H1 (cell line): ENCODE results near the gene DCBLD2. TPM values are rescaled to one million over a fixed set of nuclear protein-coding genes. Genes with fewer than 3 reads are reported as not detected.

Source experiments
- CTCF ChIA-PET: fragments of 300-600 bp; sonication (Branson Sonifier 250); formaldehyde crosslinking; loops from one replicate; lab custom pipeline; 2021; ENCODE audit not compliant: partially characterized antibody; lab: Charles Lee
- POLR2A ChIA-PET: fragments of 300-600 bp; sonication (Branson Sonifier 250); formaldehyde crosslinking; loops from one replicate; lab custom pipeline; 2021; ENCODE audit warnings: inconsistent platforms; ENCODE audit not compliant: partially characterized antibody; lab: Charles Lee
- DNase-seq, 2 experiments: peaks; one replicate each; pipeline versions ENCODE4 v3.0.0 to v3.0.0-alpha.2; 2010 to 2022; ENCODE audit warnings: low spot score in 2 of 2, low read depth in 1 of 2, mixed read lengths in 1 of 2
- FAIRE-seq: peaks from 2 replicates; lab custom pipeline; 2011; peaks lifted over from hg19 to GRCh38; lab: Jason Lieb, UNC
- H2AFZ ChIP-seq: 2 replicates; pipeline ENCODE4 v1.8.1; 2012; ENCODE audit warnings: low read length, inconsistent platforms
- H2AK5ac ChIP-seq: 2 replicates; pipeline ENCODE4 v1.6.1; 2013; ENCODE audit warnings: low read depth, low read length
- H2BK120ac ChIP-seq: replicated peaks from 2 replicates; pipeline ENCODE3; 2013; ENCODE audit warnings: low read depth, low read length, inconsistent platforms
- H2BK12ac ChIP-seq: 2 replicates; pipeline ENCODE4 v1.6.1; 2013; ENCODE audit warnings: low read depth, low read length
- H2BK15ac ChIP-seq: 2 replicates; pipeline ENCODE4 v1.6.1; 2013; ENCODE audit warnings: low read length
- H2BK20ac ChIP-seq: 2 replicates; pipeline ENCODE4 v1.6.1; 2013; ENCODE audit warnings: low read length
- H2BK5ac ChIP-seq: 2 replicates; pipeline ENCODE4 v1.6.1; 2013; ENCODE audit warnings: low read depth, low read length
- H3K14ac ChIP-seq: 2 replicates; pipeline ENCODE4 v1.6.1; 2013; ENCODE audit warnings: inconsistent platforms; ENCODE audit not compliant: insufficient read length
- H3K18ac ChIP-seq: 2 replicates; pipeline ENCODE4 v1.6.1; 2013; ENCODE audit warnings: low read length; ENCODE audit errors: extremely low read depth
- H3K23ac ChIP-seq: 2 replicates; pipeline ENCODE4 v1.6.1; 2013; ENCODE audit warnings: inconsistent platforms; ENCODE audit not compliant: insufficient read length
- H3K23me2 ChIP-seq: 2 replicates; pipeline ENCODE4 v1.6.1; 2013; ENCODE audit warnings: low read depth, low read length
- H3K27ac ChIP-seq: 2 replicates; pipeline ENCODE4 v1.6.1; 2011; ENCODE audit warnings: low read depth, low read length, inconsistent platforms
- H3K27me3 ChIP-seq, 4 experiments: replicated peaks in 1 of 4; 1 replicate in 1 of 4; 2 replicates in 3 of 4; pipeline versions ENCODE4 v1.6.1 to v1.8.1; 2011 to 2013; ENCODE audit warnings: low read length in 3 of 4, mild to moderate bottlenecking in 3 of 4, inconsistent platforms in 2 of 4, mixed read lengths in 2 of 4, moderate library complexity in 1 of 4; ENCODE audit not compliant: control insufficient read depth in 3 of 4, insufficient read depth in 3 of 4; ENCODE audit errors: extremely low read depth in 1 of 4
- H3K36me3 ChIP-seq, 4 experiments: 2 replicates each; pipeline versions ENCODE4 v1.6.1 to v1.8.1; 2011 to 2013; ENCODE audit warnings: mild to moderate bottlenecking in 4 of 4, low read length in 3 of 4, moderate library complexity in 2 of 4, control low read depth in 1 of 4, inconsistent platforms in 1 of 4; ENCODE audit not compliant: insufficient read depth in 4 of 4, control insufficient read depth in 2 of 4
- H3K4ac ChIP-seq: replicated peaks from 2 replicates; pipeline ENCODE3; 2013; ENCODE audit warnings: low read length, low read depth, mixed read lengths, inconsistent platforms; ENCODE audit not compliant: insufficient read length
- H3K4me1 ChIP-seq, 4 experiments: replicated peaks in 1 of 4; 1 replicate in 1 of 4; 2 replicates in 3 of 4; pipeline versions ENCODE4 v1.6.1 to v1.8.1; 2011 to 2013; ENCODE audit warnings: low read length in 3 of 4, inconsistent platforms in 2 of 4, mixed read lengths in 1 of 4; ENCODE audit not compliant: insufficient read depth in 4 of 4, control insufficient read depth in 3 of 4
- H3K4me2 ChIP-seq, 2 experiments: 2 replicates each; pipeline versions ENCODE4 v1.6.1 to v1.8.1; 2011 to 2013; ENCODE audit warnings: low read depth in 2 of 2, low read length in 2 of 2, control low read depth in 1 of 2, inconsistent platforms in 1 of 2, mild to moderate bottlenecking in 1 of 2; ENCODE audit not compliant: insufficient read depth in 1 of 2
- H3K4me3 ChIP-seq, 4 experiments: fragments of 200-600, 300-600 bp in 1 of 4; sonication (generic), shearing (Covaris generic), sonication (Bioruptor Twin) in 1 of 4; 2 replicates each; pipeline versions ENCODE4 v1.5.1 to v1.8.1; 2011 to 2016; ENCODE audit warnings: low read length in 4 of 4, low read depth in 3 of 4, control low read depth in 2 of 4, inconsistent platforms in 2 of 4, mild to moderate bottlenecking in 2 of 4, mixed read lengths in 1 of 4, moderate library complexity in 1 of 4; ENCODE audit not compliant: insufficient read depth in 2 of 4; ENCODE audit errors: extremely low read depth in 1 of 4
- H3K56ac ChIP-seq: replicated peaks from 2 replicates; pipeline ENCODE3; 2013; ENCODE audit warnings: low read depth, mild to moderate bottlenecking, mixed read lengths, low read length, inconsistent platforms; ENCODE audit not compliant: insufficient read length
- H3K79me1 ChIP-seq: 2 replicates; pipeline ENCODE4 v1.6.1; 2013; ENCODE audit warnings: low read depth, low read length, control low read depth
- H3K79me2 ChIP-seq, 2 experiments: 2 replicates each; pipeline versions ENCODE4 v1.6.1 to v1.8.1; 2012 to 2013; ENCODE audit warnings: low read length in 2 of 2, mild to moderate bottlenecking in 2 of 2, inconsistent platforms in 1 of 2; ENCODE audit not compliant: insufficient read depth in 2 of 2, control insufficient read depth in 1 of 2
- H3K9ac ChIP-seq, 4 experiments: replicated peaks in 1 of 4; 1 replicate in 1 of 4; 2 replicates in 3 of 4; pipeline versions ENCODE4 v1.6.1 to v1.8.1; 2011 to 2013; ENCODE audit warnings: low read depth in 3 of 4, low read length in 3 of 4, control low read depth in 2 of 4, mild to moderate bottlenecking in 2 of 4, moderate library complexity in 2 of 4, inconsistent platforms in 1 of 4; ENCODE audit errors: extremely low read depth in 1 of 4
- H3K9me3 ChIP-seq, 2 experiments: 2 replicates each; pipeline versions ENCODE4 v1.6.1 to v1.8.1; 2012 to 2013; ENCODE audit warnings: mild to moderate bottlenecking in 2 of 2, moderate library complexity in 2 of 2, control low read depth in 1 of 2, inconsistent platforms in 1 of 2, low read depth in 1 of 2, low read length in 1 of 2, mixed read lengths in 1 of 2; ENCODE audit not compliant: insufficient read depth in 2 of 2
- H4K20me1 ChIP-seq, 2 experiments: replicated peaks in 1 of 2; 2 replicates each; pipeline versions ENCODE3 to v1.8.1; 2011 to 2013; ENCODE audit warnings: inconsistent platforms in 2 of 2, low read length in 2 of 2, mild to moderate bottlenecking in 1 of 2; ENCODE audit not compliant: insufficient read depth in 2 of 2, control insufficient read depth in 1 of 2
- H4K5ac ChIP-seq: 2 replicates; pipeline ENCODE4 v1.6.1; 2013; ENCODE audit warnings: low read length, low read depth, mixed read lengths, inconsistent platforms; ENCODE audit not compliant: insufficient read length
- H4K8ac ChIP-seq: 2 replicates; pipeline ENCODE4 v1.8.0; 2013; ENCODE audit warnings: mild to moderate bottlenecking, moderate library complexity, low read length, inconsistent platforms; ENCODE audit not compliant: insufficient read depth; ENCODE audit errors: extremely low read depth
- H4K91ac ChIP-seq: replicated peaks from 2 replicates; pipeline ENCODE3; 2013; ENCODE audit warnings: low read length, mixed read lengths, inconsistent platforms; ENCODE audit not compliant: insufficient read length
- ASH2L ChIP-seq: fragments of 200-600, 300-600 bp; sonication (generic); IDR thresholded peaks from one replicate; pipeline ENCODE4 v1.7.1; 2017; ENCODE audit warnings: low read length
- BRCA1 ChIP-seq: IDR thresholded peaks from 2 replicates; pipeline ENCODE4 v1.6.1; 2012; ENCODE audit warnings: low read depth, low read length, improper control_type of control experiment
- CBX8 ChIP-seq: fragments of 300-800, 300-1000 bp; sonication (generic); IDR thresholded peaks from 2 replicates; pipeline ENCODE4 v1.7.1; 2016; ENCODE audit warnings: low read depth, low read length, borderline replicate concordance
- CHD1 ChIP-seq: IDR thresholded peaks from 2 replicates; pipeline ENCODE4 v1.6.1; 2012; ENCODE audit warnings: low read depth, low read length, improper control_type of control experiment
- CHD2 ChIP-seq: IDR thresholded peaks from 2 replicates; pipeline ENCODE4 v1.6.1; 2012; ENCODE audit warnings: low read length, improper control_type of control experiment
- EP300 ChIP-seq, 2 experiments: IDR thresholded peaks; 1 replicate in 1 of 2; 2 replicates in 1 of 2; pipeline ENCODE4 v1.6.1; 2011 to 2012; ENCODE audit warnings: low read depth in 2 of 2, low read length in 2 of 2, mild to moderate bottlenecking in 2 of 2, borderline replicate concordance in 1 of 2, inconsistent platforms in 1 of 2, moderate library complexity in 1 of 2
- JUND ChIP-seq: IDR thresholded peaks from 2 replicates; pipeline ENCODE4 v1.6.1; 2011; ENCODE audit warnings: mild to moderate bottlenecking, improper control_type of control experiment, low read length
- KDM1A ChIP-seq: fragments of 200-600, 300-600 bp; sonication (generic); IDR thresholded peaks from 2 replicates; pipeline ENCODE4 v1.7.1; 2016; ENCODE audit warnings: mild to moderate bottlenecking, low read length, borderline replicate concordance
- PHF8 ChIP-seq: fragments of 200-600 bp; sonication (generic); conservative IDR thresholded peaks from 2 replicates; pipeline ENCODE4 v1.7.1; 2012; ENCODE audit warnings: low read depth, mild to moderate bottlenecking, inconsistent platforms, low read length, moderate library complexity
- RAD21 ChIP-seq, 2 experiments: IDR thresholded peaks in 1 of 2; conservative IDR thresholded peaks in 1 of 2; 2 replicates each; pipeline ENCODE4 v1.6.1; 2011; ENCODE audit warnings: low read depth in 2 of 2, low read length in 2 of 2, improper control_type of control experiment in 1 of 2, inconsistent platforms in 1 of 2, mild to moderate bottlenecking in 1 of 2, moderate library complexity in 1 of 2
- RFX5 ChIP-seq: IDR thresholded peaks from 2 replicates; pipeline ENCODE4 v1.6.1; 2011; ENCODE audit warnings: low read depth, low read length, improper control_type of control experiment, borderline replicate concordance
- RXRA ChIP-seq: IDR thresholded peaks from 2 replicates; pipeline ENCODE4 v1.6.1; 2011; ENCODE audit warnings: low read depth, mild to moderate bottlenecking, low read length, moderate library complexity; ENCODE audit not compliant: insufficient read depth
- SAP30 ChIP-seq: fragments of 300-600 bp; sonication (generic); IDR thresholded peaks from 2 replicates; pipeline ENCODE4 v1.7.1; 2012; ENCODE audit warnings: low read length, moderate library complexity, mild to moderate bottlenecking, inconsistent platforms; ENCODE audit not compliant: insufficient read depth, insufficient replicate concordance
- SP4 ChIP-seq: IDR thresholded peaks from 2 replicates; pipeline ENCODE4 v1.6.1; 2012; ENCODE audit warnings: low read length, inconsistent platforms
- TCF12 ChIP-seq: IDR thresholded peaks from 2 replicates; pipeline ENCODE4 v1.6.1; 2011; ENCODE audit warnings: low read depth, mild to moderate bottlenecking, low read length
- polyA plus RNA-seq, 7 experiments: library from polyadenylated mRNA; depleted of rRNA in 3 of 7; stranded (reverse) in 5 of 7; unstranded in 2 of 7; fragments of >200 nt in 5 of 7; fragments of 200-250 nt in 2 of 7; gene quantifications; 1 replicate in 5 of 7; 2 replicates in 1 of 7; 4 replicates in 1 of 7; pipeline versions ENCODE4 v1.2.1 to v1.2.3, GENCODE V29; 2011 to 2013; ENCODE audit warnings: missing spikeins in 2 of 7, mixed read lengths in 2 of 7
- total RNA-seq: library from RNA; stranded (reverse); fragmentation: NEBNext Ultra II Directional; extraction: Animal tissue kit (Norgen Biotek cat#: 25700); gene quantifications from 2 replicates; pipeline ENCODE4 v1.2.1, GENCODE V29; 2021

Gene DCBLD2
- total and polyA plus RNA-seq, 2 of the 8 experiments (the other 6 are each of a cell fraction or from before 2014, with no cell fraction given), result 19.6 to 63.8 TPM

GRCh38 chr3:98766924-98767323 lies 134.6 kb downstream of the DCBLD2 start:
- Histone ChIP-seq H2BK20ac (no peak overlapping the region), H3K27me3 (no peaks in the 10 kb centered on the region), H3K14ac (no peak overlapping the region), H2BK120ac (no peak overlapping the region), H3K27ac (no peak overlapping the region), H3K9me3 (no peaks in the 10 kb centered on the region), H2BK5ac (no peak overlapping the region), H3K23ac (no peak overlapping the region), H3K79me2 (no peaks in the 10 kb centered on the region), H3K36me3 (no peaks in the 10 kb centered on the region), H4K5ac (no peak overlapping the region), H3K9ac (no peak overlapping the region), H2BK15ac (no peak overlapping the region), H3K23me2 (no peaks in the 10 kb centered on the region), H3K56ac (no peak overlapping the region), H2BK12ac (no peak overlapping the region), H3K4me3 (no peak overlapping the region), H3K79me1 (no peaks in the 10 kb centered on the region), H4K91ac (no peak overlapping the region), H2AK5ac (no peak overlapping the region), H4K20me1 (no peaks in the 10 kb centered on the region), H3K4ac (no peak overlapping the region), H3K4me2 (no peak overlapping the region), H3K18ac (no peak overlapping the region), H2AFZ (no peak overlapping the region), H3K4me1 (peaks cover 0 to 4% (median 0%) of the 10 kb centered on the region in 4 experiments; a peak in 2 of 7 replicates), H4K8ac (no peak overlapping the region)
- TF ChIP-seq CBX8 (no peak), PHF8 (no peak), CHD2 (no peak), SP4 (no peak), JUND (no peak), RAD21 (IDR thresholded peaks at IDR 0.05 in 1 of 2, conservative IDR thresholded peaks at IDR 0.05 in 1 of 2; ENCODE audit: low read depth in 2 of 2, low read length in 2 of 2) (no peak), EP300 (IDR thresholded peaks at IDR 0.05; ENCODE audit: borderline replicate concordance in 1 of 2, low read depth in 2 of 2, low read length in 2 of 2) (no peak), RFX5 (no peak), RXRA (no peak), KDM1A (no peak), BRCA1 (no peak), TCF12 (no peak), SAP30 (no peak), ASH2L (no peak), CHD1 (no peak)
- no peak for FAIRE-seq
- ChIA-PET CTCF (no interaction called here), POLR2A (no interaction called here)
- DNase-seq, result no peak
